Measurements from ENCODE around the gene JAM2. TPM values are rescaled to one million over a fixed set of nuclear protein-coding genes. Genes with fewer than 3 reads are reported as not detected.
"Not testable (repeated sequence)": the region's sequence is repeated elsewhere in the genome, so short reads cannot be mapped to it uniquely, and the experiment has no call there.

JAM2 gene
- total RNA-seq, 2 donors from 2014 or later: 17.2 to 18.9 TPM

GRCh38 chr21:25640202-25640942, 1.3 kb downstream of the JAM2 start:
- DNase-seq (ENCODE audit: low spot score): peak; percentile 78
- intact Hi-C loops (cut with DNase I): no loop called here

- intact Hi-C loops (cut with DNase I): no loop called here
- DNase-seq (ENCODE audit: low spot score): no peak
Observed at GRCh38 chr21:25640943-25641292, 1.9 kb downstream of the JAM2 start.

- intact Hi-C loops (cut with DNase I): no loop called here
- DNase-seq (ENCODE audit: low spot score): no peak
Observed at GRCh38 chr21:25643486-25643885, 4.4 kb downstream of the JAM2 start.

- no peak for DNase-seq (ENCODE audit: low spot score)
- intact Hi-C loops (cut with DNase I): no loop called here
Observed at GRCh38 chr21:25646474-25646873, 7.4 kb downstream of the JAM2 start.

- intact Hi-C loops (cut with DNase I): no loop called here
- DNase-seq (ENCODE audit: low spot score): no peak
Observed at GRCh38 chr21:25647647-25648046, 8.6 kb downstream of the JAM2 start.

- intact Hi-C loops (cut with DNase I): no loop called here
- DNase-seq (ENCODE audit: low spot score): no peak
Observed at GRCh38 chr21:25649146-25649545, 10.1 kb downstream of the JAM2 start.

- DNase-seq (ENCODE audit: low spot score): no peak
- intact Hi-C loops (cut with DNase I): no loop called here
Observed at GRCh38 chr21:25656412-25656811, 17.4 kb downstream of the JAM2 start.

GRCh38 chr21:25657140-25657539, 18.1 kb downstream of the JAM2 start:
- DNase-seq (ENCODE audit: low spot score): no peak
- intact Hi-C loops (cut with DNase I): no loop called here

- no peak for DNase-seq (ENCODE audit: low spot score)
- intact Hi-C loops (cut with DNase I): no loop called here
Observed at GRCh38 chr21:25658427-25659035, 19.5 kb downstream of the JAM2 start.

GRCh38 chr21:25660233-25660632, 21.2 kb downstream of the JAM2 start:
- intact Hi-C loops (cut with DNase I): no loop called here
- DNase-seq (ENCODE audit: low spot score): no peak

- intact Hi-C loops (cut with DNase I): no loop called here
- no peak for DNase-seq (ENCODE audit: low spot score)
Observed at GRCh38 chr21:25664491-25664931, 25.5 kb downstream of the JAM2 start.

- intact Hi-C loops (cut with DNase I): no loop called here
Observed at GRCh38 chr21:25670726-25671125, 31.7 kb downstream of the JAM2 start.

GRCh38 chr21:25676451-25676850, 37.4 kb downstream of the JAM2 start:
- DNase-seq (ENCODE audit: low spot score): no peak
- intact Hi-C loops (cut with DNase I): no loop called here

More at GRCh38 chr21:25670726-25671125, 31.7 kb downstream of the JAM2 start:
- DNase-seq (ENCODE audit: low spot score): no peak

GRCh38 chr21:25682382-25682781, 43.3 kb downstream of the JAM2 start:
- DNase-seq (ENCODE audit: low spot score): no peak

GRCh38 chr21:25687787-25688186, 48.7 kb downstream of the JAM2 start:
- no peak for DNase-seq (ENCODE audit: low spot score)
- intact Hi-C loops (cut with DNase I): no loop called here

More at GRCh38 chr21:25682382-25682781, 43.3 kb downstream of the JAM2 start:
- intact Hi-C loops (cut with DNase I): no loop called here

- no peak for DNase-seq (ENCODE audit: low spot score)
- intact Hi-C loops (cut with DNase I): no loop called here
Observed at GRCh38 chr21:25688275-25689155, 49.5 kb downstream of the JAM2 start.

- intact Hi-C loops (cut with DNase I): no loop called here
- DNase-seq (ENCODE audit: low spot score): no peak
Observed at GRCh38 chr21:25689226-25689625, 50.2 kb downstream of the JAM2 start.

GRCh38 chr21:25691976-25692375, 52.9 kb downstream of the JAM2 start:
- DNase-seq (ENCODE audit: low spot score): no peak
- intact Hi-C loops (cut with DNase I): no loop called here

- DNase-seq (ENCODE audit: low spot score): not testable (repeated sequence)
- intact Hi-C loops (cut with DNase I): loop anchor here in 1 of 2 donors (5.0 kb wide), 1 partner anchor 1128 kb away; no protein-coding TSS in a partner anchor
Observed at GRCh38 chr21:25695461-25695860, 56.4 kb downstream of the JAM2 start.

GRCh38 chr21:25700741-25701140, 61.7 kb downstream of the JAM2 start:
- intact Hi-C loops (cut with DNase I): no loop called here
- no peak for DNase-seq (ENCODE audit: low spot score)

Measured in posterior vena cava (tissue), 2 donors.